ENCODE results near the gene COG8.

DNA sequence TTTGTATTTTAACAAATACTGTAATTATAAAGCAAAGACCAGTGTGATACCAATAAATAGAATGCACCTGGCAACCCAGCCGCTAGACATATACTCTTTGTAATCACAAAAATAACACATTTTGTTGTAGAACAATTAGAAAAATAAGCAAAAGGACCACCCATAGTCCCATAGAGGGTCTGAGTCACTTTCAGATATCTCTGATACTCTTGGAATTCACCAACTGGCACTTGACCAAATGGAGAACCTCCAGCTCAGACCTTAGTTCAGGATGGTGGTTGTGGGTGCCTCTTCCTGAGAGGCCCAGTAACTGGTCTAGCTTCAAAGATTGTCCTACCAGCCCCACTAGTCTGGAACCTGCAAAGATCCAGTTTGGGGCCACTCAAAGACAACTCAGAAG is 47.2 kb upstream of the COG8 start:
- TF ChIP-seq, protein P1, sequence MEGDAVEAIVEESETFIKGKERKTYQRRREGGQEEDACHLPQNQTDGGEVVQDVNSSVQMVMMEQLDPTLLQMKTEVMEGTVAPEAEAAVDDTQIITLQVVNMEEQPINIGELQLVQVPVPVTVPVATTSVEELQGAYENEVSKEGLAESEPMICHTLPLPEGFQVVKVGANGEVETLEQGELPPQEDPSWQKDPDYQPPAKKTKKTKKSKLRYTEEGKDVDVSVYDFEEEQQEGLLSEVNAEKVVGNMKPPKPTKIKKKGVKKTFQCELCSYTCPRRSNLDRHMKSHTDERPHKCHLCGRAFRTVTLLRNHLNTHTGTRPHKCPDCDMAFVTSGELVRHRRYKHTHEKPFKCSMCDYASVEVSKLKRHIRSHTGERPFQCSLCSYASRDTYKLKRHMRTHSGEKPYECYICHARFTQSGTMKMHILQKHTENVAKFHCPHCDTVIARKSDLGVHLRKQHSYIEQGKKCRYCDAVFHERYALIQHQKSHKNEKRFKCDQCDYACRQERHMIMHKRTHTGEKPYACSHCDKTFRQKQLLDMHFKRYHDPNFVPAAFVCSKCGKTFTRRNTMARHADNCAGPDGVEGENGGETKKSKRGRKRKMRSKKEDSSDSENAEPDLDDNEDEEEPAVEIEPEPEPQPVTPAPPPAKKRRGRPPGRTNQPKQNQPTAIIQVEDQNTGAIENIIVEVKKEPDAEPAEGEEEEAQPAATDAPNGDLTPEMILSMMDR (IDR thresholded peaks at IDR 0.05; ENCODE audit: low read depth, low read length, poor library complexity, severe bottlenecking): no peak
- TF ChIP-seq EZH2phosphoT487 (IDR thresholded peaks at IDR 0.05; ENCODE audit: borderline replicate concordance, low read length): no peak

Data from DOHH2 (cell line).